Cerebellar nuclear complex (tissue), 1 donor: ENCODE results near the gene SLC24A2.

ENCODE experiments used
- DNase-seq, 2 experiments: peaks; one replicate each; lab custom pipeline; 2025; lab: John Stamatoyannopoulos, UW

SLC24A2 gene

DNA sequence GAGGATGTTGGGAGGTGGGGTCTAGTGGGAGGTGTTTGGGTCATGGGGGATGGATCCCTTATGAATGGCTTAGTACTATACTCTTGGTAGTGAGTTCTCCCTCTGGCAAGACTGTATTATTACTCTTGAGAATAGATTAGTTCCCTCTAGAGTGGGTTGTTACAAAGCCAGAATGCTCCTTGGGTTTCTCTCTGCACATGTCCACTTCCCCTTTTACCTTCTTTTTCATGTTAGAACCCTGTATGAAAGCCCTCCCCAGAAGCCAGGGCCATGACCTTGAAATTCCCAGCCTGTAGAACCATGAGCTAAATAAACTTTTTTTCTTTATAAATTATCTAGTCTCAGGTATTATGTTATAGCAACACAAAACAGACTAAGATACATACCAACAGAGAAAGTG, 31.1 kb downstream of the SLC24A2 start:
- DNase-seq, result no peak

DNA sequence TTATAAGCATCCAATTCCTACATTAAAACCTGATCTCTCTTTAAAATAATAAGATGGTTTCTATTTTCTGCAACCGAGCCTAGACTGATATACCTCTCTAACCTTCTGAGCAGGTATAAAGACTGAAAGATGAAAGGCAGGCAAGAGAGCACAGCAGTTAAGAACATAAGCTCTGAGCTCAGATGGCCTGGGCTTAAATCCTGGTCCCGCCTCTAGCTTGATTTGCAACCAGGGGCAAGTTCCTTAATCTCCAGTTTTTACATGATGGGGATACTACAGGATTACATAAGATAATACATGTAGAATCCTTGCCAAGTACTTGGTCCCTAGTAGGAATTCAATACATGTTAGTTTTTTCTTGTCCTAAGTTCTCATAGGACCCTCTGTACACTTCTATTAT, 33.9 kb downstream of the SLC24A2 start:
- no peak for DNase-seq

DNA sequence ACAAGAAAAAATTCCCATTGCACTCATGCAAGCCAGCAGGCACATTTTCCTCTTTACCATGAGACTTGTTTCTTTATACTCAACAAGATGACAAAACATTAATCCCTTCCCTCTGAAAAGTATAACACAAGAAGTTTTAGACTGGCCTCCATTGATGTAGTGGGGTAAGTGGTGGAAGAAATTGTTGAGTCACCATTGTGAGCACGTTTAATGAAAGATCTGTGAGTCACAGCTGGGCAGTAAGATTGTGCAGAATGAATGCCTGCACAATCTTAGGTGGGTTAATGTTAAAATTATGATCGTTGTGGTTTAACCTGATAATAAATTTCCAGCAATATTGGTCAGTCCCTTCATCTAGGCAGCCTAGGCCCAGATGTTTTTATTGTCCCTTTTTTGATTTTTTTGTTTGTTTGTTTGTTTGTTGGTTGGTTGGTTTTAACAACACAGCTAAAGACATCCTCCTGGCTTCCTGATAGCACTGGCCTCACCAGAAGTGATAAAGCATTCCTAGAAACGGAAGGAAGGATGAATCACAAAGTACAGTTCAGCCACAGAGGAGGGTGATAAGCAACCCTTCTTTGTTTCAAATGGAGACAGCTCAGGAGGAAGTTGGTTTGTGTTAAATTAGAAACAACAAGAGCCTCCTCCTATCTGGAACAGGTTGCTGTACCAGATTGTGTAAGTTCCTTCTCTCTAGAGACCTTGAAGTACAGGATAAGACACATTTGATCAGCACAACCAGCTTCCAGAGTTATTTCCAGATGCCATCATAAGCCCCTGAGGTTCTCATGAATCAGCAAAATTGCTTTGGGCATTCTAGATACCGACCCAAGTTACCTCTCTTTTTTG, 40.3 kb downstream of the SLC24A2 start:
- DNase-seq, result no peak

- no peak for DNase-seq
These were observed 42.6 kb downstream of the SLC24A2 start for GRCh38 chr9:19746223-19746622.

GRCh38 chr9:19741178-19741577, 47.7 kb downstream of the SLC24A2 start:
- no peak for DNase-seq
